Lower leg skin (tissue), 3 donors: ENCODE measurements around the gene OR2F1.

Experiments used
- POLR2A ChIP-seq, 2 donors: fragments of 450-650 bp; IDR thresholded peaks; one replicate each; pipeline ENCODE4 v1.6.1; 2016 to 2017; ENCODE audit warnings: antibody characterized with exemption in 2 of 2, mild to moderate bottlenecking in 1 of 2, moderate library complexity in 1 of 2
- TF ChIP-seq, protein P1 (sequence below), 3 donors: fragments of 450-650 bp; IDR thresholded peaks; one replicate each; pipeline ENCODE4 v1.5.1; 2016; ENCODE audit warnings: antibody characterized with exemption in 3 of 3, mild to moderate bottlenecking in 3 of 3, moderate library complexity in 2 of 3

DNA sequence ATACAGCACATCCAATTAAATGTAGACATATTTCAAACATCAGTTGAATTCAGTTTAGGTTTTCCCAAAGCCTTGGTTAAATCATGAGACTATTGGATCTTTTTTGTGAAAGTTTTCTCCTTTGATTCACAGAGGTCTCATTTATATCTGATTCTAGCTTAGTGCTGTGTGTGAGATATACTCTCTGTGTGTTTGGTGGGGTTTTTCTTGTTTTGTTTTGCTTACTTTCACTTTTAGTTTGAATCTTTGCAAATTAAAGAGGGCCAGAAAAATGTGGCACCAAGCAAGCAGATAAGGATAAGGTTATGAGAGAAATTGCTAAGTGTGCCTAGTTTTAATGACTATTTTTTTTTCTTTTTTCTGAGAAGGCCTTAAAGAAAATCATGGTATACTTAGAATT, 32.9 kb downstream of the OR2F1 start:
- TF ChIP-seq, protein P1, sequence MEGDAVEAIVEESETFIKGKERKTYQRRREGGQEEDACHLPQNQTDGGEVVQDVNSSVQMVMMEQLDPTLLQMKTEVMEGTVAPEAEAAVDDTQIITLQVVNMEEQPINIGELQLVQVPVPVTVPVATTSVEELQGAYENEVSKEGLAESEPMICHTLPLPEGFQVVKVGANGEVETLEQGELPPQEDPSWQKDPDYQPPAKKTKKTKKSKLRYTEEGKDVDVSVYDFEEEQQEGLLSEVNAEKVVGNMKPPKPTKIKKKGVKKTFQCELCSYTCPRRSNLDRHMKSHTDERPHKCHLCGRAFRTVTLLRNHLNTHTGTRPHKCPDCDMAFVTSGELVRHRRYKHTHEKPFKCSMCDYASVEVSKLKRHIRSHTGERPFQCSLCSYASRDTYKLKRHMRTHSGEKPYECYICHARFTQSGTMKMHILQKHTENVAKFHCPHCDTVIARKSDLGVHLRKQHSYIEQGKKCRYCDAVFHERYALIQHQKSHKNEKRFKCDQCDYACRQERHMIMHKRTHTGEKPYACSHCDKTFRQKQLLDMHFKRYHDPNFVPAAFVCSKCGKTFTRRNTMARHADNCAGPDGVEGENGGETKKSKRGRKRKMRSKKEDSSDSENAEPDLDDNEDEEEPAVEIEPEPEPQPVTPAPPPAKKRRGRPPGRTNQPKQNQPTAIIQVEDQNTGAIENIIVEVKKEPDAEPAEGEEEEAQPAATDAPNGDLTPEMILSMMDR (IDR thresholded peaks at IDR 0.05): no peak
- no peak for TF ChIP-seq POLR2A (IDR thresholded peaks at IDR 0.05)
